Limb (tissue), 2 donors: ENCODE results near the gene ABL2.
"Not testable (repeated sequence)": the region's sequence is repeated elsewhere in the genome, so short reads cannot be mapped to it uniquely, and the experiment has no call there.

Source experiments
- DNase-seq, 2 donors: peaks; one replicate each; pipeline ENCODE4 v3.0.0-alpha.2; 2016; ENCODE audit errors: extremely low spot score in 2 of 2

The ABL2 gene

DNA sequence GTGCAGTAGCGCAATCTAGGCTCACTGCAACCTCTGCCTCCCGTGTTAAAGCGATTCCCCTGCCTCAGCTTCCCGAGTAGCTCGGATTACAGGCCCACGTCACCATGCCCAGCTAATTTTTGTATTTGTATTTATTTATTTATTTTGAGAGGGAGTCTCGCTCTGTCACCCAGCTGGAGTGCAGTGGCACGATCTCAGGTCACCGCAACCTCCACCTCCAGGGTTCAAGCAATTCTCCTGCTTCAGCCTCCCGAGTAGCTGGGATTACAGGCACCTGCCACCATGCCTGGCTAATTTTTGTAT lies 59.1 kb downstream of the ABL2 start:
- not testable (repeated sequence) for DNase-seq

DNA sequence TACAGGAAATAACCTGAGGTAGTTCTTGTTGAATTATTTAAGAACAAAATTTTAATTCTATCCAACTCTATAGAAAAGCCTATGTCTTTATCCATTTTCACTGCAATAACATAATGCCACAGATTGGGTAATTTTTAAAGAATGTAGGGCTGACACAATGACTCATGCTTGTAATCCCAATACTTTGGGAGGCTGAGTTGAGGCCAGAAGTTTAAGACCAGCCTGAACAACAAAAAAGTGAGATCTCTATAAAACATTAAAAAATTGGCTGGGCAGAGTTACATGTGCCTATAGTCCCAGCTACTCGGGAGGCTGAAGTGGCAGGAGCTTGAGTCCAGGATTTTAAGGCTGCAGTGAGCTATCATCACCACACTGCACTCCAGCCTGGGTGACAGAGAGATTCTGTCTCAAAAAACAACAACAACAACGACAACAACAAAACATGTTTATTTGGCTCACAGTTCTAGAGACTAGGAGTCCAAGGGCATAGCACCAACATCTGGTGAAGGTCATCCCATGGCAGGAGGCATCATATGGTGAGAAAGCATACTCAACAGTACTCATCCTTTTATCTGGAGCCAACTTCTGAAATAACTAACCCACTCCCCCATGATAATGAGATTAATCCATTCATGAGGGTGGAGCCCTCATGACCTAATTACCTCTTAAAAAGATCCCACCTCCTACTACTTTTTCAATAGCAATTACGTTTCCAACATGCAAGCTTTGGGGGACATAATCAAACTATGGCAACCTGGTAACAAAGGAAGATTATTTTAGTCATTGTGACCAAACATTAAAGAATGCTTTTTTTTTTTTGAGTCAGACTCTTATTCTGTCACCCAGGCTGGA lies 59.6 kb downstream of the ABL2 start:
- DNase-seq: no peak

DNA sequence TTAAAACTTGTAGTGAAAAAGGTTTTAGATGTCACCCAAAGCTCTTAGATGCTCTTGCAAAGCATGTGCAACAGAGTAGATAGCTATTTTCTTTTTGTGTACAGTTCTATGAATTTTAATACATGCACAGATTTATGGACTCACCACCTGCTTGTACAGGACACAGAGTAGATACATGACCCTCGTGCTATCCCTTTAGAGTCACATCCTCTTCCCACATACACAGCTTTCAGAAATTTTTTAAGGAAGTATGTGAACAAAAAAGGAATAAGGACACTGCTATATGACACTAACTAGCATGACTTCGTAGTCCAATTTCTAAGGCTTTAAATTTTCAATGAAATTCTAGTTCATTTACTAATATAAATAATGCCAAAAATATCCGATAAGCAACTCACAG lies 60.9 kb downstream of the ABL2 start:
- no peak for DNase-seq

DNA sequence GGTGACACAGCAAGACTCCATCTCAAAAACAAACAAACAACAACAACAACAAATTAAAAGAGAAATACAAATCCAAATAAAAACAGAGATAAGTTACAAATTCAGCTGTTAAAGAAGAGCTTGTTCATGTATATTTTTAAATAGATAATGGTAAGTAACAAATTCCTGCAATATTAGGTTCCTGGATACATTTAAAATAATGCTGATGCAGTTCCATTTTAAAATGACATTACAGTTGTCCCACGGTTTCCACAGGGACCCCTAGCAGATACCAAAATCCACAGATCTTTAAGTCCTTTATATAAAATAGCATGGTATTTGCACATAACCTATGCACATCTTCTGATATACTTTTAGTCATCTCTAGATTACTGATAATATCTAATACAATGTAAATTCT lies 61.5 kb downstream of the ABL2 start:
- DNase-seq: no peak

DNA sequence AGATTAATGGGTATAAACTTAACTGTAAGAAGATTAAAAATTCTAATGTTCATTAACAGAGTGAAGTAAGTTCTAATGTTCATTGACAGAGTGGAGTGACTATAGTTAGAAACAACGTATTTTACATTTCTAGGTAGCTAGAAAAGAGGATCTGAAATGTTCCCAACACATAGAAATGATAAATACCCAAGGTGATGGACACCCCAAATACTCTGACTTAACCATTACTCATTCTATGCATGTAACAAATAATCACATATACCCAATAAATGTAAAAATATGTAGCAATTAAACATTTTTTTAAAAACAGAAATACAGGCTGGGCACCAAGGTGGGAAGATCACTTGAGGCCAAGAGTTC lies 62.1 kb downstream of the ABL2 start:
- DNase-seq: no peak

DNA sequence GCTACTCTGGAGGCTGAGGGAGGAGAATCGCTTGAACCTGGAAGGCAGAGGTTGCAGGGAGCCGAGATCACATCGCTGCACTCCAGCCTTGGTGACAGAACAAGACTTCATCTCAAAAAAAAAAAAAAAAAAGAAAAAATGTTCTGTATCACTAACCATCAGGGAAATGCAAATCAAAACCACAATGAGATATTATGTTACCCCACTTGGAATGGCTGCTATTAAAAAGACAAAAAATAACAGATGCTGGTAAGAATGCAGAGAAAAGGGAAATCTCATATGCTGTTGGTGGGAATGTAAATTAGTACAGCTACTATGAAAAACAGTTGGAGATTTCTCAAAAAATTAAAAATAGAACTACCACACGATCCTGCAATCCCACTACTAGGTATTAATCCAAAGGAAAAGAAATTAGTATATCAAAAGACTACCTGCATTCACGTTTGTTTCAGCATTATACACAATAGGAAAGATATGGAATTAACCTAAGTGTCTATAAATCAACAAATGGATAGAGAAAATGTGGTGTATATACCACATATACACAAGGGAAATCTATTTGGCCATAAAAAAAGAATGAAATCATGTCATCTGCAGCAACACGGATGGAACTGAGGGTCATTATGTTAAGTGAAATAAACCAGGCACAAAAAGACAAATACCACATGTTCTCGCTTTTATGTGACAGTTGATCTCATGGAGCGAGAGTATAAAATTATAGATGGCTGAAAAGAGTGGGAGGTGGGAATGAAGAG lies 62.6 kb downstream of the ABL2 start:
- peak in 1 of 2 donors; percentile 40 for DNase-seq

DNA sequence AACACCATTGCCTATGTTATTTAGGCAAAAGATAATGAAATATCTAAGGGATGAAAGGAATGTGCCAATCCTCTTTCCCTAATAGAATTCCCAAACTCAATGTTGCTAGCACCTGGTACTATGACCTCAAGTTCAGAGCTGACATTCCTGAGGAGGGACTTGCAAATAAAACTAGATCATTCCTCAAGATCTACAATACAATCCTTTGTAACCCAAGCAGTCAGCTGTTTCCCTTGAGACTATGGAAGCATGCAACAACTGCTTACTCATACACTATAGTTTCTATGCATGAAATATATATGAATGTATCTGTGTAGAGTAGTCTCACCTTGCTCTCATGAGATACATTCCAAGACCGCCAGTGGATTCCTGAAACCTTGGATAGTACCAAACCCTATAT lies 65.0 kb downstream of the ABL2 start:
- DNase-seq: peak in 1 of 2 donors; percentile 38

DNA sequence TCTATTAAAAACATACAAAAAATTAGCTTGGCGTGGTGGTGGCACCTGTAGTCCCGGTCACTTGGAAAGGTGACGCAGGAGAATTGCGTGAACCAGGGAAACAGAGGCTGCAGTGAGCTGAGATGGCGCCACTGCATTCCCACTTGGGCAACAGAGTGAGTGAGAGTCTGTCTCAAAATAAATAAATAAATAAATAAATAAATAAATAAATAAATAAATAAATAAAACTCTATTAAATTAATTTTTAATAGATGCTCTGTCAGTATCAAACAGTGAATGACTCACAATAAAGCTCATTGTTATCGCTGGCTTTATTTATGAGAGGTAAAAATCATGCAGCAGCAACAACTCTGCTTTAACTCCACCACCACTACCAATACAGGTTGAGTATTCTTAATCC lies 72.8 kb downstream of the ABL2 start:
- DNase-seq: no peak

DNA sequence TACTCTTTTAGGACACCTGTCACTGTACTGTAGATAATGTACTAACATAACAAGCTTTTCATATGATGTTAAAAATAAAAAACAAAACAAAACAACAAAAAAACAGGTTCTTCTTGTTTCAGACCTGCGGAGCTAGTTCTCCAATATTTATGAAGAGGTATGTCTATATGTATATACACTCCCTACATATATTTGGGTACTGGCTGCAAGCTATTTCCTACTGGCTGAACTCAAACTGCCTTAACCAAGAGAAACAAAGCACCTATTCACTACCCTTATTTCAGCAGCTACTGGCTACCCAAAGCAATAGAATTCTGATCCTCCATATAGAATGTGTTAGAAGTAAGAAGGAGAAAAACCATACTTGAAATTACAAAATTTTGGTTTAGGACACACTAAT lies 73.5 kb downstream of the ABL2 start:
- DNase-seq: no peak

DNA sequence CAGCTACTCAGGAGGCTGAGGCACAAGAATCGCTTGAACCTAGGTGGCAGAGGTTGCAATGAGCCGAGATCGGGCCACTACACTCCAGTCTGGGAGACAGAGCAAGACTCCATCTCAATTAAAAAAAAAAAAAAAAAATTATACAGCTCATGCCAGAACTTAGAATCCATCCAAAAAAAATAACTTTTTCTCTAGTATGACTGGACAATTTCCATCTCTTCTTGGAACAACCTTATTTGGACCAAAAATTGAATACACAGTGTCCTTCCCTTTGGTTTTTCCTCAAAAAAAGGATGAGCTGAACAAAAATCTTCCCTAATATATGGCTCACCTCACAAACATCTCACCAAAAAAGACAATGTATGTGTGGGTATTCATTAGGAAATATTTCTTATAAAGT lies 73.9 kb downstream of the ABL2 start:
- DNase-seq: no peak

DNA sequence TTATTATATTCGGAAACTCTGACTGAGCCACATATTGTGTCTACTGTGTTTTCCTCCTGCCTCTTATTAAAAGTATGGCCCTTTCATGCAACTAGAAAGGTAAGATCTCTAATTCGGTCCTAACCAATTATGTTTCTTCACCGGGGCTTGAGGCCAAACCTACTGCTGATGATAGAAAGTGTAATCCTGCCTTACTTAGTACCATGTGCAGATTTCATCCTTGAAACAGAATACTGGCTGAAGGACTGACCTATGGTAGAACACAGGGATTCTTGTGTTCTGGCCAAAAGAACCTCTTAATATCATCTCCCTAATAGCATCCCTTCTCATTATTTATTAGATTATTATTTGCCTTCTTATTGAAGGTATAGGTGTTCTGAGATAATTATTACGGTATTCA lies 75.0 kb downstream of the ABL2 start:
- no peak for DNase-seq

DNA sequence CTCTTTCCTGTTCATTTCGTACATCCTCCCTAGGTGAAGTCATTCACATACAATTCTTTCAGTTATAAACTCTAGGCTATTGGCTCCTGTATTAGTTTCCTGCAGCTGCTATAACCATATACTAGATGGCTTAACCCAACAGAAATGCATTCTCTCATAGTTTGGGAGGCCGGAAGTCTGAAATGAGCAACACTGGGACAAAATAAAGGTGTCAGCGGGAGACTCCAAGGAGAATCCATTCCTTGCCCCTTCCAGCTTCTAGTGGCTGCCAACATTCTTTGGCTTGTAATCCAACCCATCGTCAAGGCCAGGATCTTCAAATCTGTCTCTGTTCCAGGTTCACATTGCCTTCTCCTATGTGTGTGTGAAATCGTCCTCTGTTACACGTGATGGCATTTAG lies 76.3 kb downstream of the ABL2 start:
- peak in 1 of 2 donors; percentile 44 for DNase-seq

DNA sequence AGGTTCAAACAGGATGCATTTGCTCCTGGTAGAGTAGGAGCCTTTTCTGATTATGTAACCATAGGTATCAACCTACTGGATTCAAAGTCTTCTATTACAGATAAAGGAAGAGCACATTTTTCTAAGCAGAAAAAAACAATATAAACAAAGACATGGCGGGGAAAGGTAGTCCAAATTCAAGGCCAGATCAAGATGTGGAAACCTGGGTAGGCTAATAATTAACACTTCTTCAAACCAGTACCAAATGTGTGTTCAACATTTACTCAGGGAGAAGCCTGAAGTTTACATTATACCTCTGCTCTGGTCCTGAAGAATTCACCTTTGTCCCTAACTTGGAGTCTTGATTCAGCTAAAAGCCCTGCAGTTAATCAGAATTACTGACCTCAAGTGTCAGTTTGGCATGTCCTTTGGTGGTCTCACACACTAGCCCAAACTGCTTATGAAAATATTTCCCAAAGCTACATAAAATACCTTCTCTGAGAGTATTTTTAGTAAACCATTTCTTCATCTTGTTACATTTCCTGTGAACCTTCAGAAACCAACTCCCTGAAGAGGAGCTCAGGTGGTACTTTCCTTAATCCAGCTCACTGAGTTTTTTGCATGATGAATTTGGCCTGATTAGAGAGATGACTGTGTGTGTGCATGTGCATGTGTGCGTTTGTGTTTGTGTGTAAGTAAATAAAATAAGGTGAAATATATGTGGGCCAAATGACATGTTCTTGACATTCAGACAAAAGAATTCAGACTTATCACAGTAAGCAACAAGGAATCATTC lies 77.4 kb downstream of the ABL2 start:
- no peak for DNase-seq

DNA sequence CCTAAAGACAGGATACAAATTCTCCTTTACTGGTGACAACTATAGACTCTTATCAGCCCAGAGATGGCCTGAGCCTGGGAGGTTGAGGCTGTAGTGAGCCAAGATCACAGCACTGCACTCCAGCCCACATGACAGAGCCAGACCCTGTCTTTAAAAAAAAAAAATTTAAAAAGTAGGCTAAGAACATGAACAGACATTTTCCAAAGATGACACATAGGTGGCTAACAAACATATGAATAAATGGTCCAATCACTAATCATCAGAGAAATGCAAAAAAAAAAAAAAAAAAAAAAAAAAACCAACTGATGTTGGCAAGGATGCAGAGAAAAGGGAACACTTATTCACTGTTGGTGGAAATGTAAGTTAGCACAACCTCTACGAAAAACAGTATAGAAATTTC lies 82.6 kb downstream of the ABL2 start:
- DNase-seq: no peak

DNA sequence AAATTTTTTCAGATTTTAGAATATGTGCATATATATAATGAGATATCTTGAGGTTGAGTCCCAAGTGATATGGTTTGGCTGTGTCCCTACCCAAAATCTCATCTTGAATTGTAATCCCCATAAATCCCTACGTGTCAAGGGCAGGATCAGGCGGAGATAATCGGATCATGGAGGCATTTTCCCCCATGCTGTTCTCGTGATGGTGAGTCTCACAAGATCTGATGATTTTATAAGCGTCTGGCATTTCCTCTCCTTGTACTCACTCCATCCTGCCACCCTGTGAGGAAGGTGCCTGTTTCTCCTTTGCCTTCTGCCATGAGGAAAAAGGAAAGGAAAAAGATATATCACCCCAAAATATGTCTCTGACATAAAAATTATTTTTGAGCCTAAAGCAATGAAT lies 83.0 kb downstream of the ABL2 start:
- no peak for DNase-seq

DNA sequence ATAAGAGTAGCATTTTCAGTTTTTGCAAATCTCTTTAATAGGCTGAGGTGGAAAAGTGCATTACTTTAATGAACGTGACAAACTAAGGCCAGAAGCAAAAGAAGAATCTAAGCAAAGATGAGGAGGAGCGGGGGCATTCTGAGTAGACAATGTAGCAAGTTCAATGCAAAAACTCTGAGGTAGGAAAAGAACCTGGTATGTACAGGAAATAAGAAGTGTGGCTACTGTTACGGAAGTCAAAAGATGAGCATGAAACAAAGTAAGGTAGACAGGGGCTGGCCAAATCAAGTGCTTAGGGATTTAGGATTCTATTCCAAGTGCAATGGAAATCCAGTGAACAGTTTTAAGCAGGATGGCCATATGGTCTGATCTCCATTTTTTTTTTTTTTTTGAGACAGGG lies 84.0 kb downstream of the ABL2 start:
- DNase-seq: no peak

DNA sequence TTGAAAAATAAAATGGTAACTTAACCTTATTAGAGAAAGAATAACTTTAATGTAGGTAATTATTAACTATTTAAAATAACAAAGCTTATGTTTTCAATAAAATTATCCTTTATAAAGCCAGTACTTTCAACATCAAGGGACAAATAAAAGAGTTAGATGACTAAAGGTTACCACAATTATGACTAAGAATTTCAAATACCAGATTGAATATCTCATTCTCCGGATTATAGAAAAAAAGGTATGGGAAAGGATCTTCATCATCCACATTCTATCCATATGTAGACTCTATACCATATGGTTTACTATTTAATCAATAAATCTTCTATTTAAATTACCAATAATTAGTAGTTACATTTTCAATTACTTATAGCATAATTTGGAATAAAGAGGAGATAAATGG lies 84.9 kb downstream of the ABL2 start:
- no peak for DNase-seq

DNA sequence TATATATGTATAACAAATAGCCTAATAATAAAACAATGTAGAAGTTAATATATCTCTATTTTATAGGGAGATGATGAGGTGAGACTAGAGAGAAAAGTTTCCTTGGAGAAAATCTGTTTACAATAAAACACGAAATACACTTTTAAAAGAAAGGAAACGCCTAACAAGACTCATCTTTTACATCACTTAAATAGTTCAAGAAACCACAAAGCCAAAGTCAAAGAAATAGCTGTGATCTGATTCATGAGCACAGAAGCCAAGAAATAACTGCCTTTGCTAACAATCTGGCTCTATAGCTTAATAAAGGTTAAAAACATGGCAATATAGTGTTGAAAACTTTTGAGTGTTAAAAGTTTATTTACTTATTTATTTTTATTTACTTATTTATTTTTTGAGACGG lies 86.2 kb downstream of the ABL2 start:
- DNase-seq: peak in 1 of 2 donors; percentile 45

DNA sequence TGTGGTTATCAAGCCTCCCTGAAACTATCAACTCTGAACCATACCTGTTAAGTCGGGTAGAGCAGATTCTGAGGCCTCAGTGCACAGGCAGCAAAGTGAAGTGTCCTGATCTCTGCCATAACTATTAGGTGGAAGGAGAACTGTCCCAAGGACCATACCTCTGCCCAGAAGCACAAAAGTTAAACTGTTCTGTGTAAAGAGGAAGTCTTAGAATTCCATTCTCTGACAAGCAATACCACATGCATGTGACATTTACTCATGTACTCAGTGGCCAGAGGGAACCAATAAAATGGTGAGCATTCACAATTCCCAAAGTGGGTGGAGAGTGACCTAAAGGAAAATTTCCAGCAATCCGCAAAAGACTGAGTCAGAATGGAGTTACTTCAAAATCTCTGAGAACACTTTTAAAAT lies 86.6 kb downstream of the ABL2 start:
- peak in 1 of 2 donors; percentile 36 for DNase-seq

DNA sequence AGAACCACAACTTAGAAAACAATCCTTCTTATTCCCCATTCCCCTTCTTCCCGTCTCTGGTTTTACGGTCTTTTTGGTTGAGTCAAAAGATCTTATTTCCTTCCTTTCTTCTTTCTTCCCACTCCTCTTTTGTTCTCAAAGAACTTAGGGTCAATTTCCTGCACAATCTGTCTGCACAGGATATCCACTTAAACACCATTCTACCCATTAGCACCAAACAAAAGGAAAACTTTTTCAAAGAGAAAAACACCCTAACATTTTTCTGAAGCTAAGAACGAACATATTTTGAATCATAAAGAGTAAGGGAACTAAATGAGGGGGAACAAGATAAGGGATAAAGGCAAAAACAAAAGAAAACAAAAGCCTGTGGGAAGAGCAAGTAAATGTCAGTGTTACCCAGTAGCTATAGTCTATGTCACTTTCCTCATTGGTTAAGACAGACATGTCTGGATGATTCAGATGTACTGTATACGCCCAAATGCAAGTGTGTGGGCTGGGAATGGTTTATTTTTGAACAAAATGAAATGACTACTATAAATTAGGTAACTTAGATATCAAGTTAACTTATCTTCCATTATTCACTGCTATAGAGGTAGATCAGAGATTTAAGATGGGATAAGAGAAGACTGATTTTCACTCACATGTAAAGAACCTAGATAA lies 87.8 kb downstream of the ABL2 start:
- DNase-seq: no peak

DNA sequence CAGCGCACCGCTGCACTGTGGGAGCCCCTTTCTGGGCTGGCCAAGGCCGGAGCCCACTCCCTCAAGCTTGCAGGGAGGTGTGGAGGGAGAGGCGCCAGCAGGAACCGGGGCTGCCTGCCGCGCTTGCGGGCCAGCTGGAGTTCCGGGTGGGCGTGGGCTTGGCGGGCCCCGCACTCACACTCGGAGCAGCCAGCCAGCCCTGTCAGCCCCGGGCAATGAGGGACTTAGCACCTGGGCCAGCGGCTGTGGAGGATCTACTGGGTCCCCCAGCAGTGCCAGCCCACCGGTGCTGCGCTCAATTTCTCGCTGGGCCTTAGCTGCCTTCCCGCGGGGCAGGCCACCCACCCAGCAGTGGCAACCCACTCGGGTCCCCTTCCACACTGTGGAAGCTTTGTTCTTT lies 90.7 kb downstream of the ABL2 start:
- DNase-seq: not testable (repeated sequence)
